GM19099 (cell line): ENCODE results near the gene NFIX.

ENCODE experiments used
- POLR2A ChIP-seq: IDR thresholded peaks from 3 replicates; pipeline ENCODE4 v1.6.1; 2011; ENCODE audit warnings: low read depth; ENCODE audit not compliant: insufficient read length; ENCODE audit errors: extremely low read depth

NFIX gene

GRCh38 chr19:13010038-13010991, 15.0 kb downstream of the NFIX start:
- TF ChIP-seq POLR2A: no peak

DNA sequence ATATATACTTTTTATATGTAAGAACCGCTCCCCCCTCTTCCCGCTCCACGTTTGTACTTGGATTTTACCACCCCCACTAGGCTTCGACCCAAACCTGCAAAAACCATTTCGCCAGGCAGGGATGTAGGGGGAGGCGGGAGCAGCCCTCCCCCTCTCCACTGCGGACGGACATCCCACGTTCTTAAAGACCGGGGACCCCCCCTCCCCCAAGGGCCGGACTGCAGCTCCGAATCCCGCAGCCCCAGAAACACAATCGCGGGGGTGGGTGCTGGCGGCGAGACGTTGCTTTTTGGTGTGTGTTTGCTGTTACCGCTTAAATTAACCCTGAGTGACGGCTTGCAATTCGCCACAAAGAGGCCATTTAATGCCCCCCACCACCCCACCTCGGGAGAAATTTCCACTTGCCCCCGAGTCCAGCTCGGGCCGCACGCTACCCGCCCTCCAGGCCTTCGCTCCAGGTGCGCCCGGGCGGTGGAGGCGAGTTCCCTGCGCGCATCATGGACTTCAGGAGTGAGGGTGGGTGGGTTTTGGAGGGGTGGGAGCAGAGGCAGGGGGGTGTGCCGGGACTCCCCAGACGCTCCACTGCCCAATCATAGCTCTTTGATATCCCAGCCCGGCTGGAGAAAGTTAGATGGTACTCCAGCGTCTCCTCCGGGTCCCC, 15.8 kb downstream of the NFIX start:
- TF ChIP-seq POLR2A: no peak

DNA sequence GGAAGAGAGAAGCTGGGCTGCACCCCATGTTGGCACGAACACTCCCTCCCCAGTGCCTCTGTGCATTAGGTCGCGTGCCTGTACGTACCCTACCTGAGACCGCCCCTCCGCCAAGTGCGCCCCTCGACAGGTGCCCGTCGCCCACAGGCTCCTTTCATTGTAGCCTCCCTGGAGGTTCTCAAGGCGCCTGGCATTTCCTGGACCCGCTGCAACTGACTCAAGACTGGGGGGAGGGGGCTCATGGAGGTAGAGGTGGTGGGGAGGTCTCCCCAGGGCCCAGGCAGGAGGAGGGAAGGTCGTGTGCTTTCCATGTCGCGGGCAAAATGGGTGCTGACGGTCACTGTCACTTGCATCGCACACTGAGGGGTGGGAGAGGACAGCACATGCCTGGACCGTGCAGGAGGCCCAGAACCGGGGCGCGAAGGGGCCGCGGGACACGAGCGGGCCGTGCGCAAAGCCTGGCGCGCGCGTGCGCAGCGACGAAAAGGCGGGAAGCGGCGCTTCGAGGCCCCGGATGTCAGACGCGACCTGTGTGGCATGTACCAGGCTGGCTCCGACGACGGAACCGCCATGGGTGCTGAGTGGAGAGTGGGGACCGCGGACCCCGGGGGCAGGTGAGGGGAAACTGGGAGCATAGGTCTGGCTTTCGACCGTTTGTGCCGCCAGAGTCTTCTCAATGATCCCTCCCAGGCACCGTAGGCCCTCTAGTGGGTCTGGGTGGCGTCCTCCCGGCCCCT, 16.5 kb downstream of the NFIX start:
- TF ChIP-seq POLR2A: no peak

GRCh38 chr19:13012390-13012689, 17.1 kb downstream of the NFIX start:
- no peak for TF ChIP-seq POLR2A

DNA sequence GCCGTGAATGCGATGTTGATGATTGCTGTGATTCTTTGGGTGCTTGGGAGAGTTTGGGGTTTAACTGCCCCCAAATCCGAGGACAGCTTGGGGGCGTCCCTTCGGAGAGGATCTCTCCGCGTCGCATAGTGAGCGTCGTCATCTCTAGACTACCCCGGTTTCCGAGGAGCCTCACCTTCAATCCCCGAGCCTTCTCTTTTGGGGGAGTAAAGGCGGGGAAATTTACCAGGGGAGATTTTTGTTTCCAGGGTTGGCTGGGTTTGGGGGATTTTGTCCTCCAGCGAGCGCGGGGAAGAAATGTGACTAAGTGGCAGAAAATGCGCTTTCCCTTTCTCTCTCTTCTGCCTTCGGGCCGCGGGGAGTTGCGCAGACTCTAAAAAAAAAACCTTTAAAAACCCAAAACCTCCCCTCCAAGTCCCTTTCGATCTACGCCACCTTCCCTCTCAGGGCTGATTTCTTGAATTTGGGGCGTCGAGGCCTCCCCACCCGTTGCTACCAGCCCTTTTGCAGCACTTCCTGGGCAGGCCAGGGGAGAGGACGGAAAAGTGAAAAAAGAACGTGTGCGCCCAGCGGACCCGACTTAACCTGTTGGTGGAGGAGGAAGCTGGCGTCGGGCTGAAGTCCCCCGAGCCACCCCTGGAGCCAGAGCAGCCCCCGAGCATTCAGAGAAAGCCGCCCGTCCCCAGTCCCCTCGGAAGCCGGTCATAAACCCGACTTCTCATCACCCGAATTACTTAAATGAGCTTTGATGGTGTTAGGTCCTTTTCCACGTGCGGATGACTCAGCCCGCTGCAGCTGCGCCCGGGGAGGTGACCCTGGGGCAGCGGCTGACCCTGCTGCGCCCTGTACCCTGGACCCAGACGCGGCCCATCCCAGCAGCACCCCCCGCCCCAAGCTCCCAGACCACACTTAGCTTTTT, 17.7 kb downstream of the NFIX start:
- no peak for TF ChIP-seq POLR2A

DNA sequence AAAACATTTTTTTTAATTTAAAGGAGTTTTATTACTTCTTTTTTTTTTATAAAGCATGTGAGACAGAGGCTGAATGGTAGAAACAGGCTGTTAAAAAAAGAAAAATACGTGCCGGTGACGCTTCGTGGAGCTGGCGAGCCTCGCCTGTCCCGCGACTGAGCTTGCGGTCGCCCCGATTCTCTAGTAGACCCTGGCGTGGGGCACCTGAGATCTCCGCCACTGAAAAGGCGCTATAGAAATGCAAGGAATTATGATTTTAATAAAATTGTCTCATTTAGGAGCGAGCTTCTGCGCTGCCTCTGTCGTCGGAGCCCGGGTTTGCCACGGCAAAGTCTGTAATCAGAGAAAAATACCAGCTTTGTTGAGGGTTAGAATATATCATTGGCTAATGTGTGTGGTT, 18.4 kb downstream of the NFIX start:
- TF ChIP-seq POLR2A: no peak

DNA sequence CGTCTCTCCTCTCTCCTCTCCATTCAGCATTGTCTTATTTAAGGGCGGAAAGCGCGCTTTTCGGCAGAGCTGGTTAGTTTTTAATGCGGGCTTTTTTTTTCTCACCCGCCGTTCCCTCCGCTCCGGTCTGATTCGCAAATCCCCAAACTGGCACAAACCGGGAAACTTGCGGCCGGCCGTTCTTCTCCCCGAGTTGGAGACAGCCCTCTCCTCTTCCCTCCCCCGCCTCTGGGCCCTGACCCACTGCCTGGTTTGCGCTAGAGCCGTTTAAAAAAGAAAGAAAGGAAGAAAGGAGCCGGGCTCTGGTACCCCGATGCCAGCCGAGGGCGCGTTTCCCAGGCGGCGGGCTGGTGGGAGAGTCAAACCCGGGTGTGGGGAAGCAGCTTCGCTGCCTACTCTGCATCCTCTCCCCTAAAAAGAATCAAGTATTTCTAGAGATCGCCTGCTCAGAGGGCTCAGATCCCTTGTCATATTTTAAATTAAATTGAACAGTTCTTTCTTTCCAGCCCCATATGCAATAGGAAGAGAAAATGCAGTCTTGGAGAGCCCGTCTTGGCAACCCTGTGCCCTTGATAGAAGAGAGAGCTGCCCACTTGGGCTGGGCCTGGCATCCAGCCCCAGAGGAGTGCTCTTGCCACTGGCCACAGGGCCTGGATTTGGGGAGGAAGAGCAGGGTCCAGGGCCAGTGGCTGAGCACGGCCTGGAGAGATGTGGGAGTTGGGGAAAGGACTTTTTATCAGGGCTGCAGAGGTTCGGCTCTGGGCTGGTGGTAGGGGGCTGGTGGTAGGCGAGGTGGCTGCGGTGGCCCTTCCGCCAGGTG, 19.0 kb downstream of the NFIX start:
- TF ChIP-seq POLR2A: no peak

GRCh38 chr19:13014921-13015280, 19.6 kb downstream of the NFIX start:
- no peak for TF ChIP-seq POLR2A

DNA sequence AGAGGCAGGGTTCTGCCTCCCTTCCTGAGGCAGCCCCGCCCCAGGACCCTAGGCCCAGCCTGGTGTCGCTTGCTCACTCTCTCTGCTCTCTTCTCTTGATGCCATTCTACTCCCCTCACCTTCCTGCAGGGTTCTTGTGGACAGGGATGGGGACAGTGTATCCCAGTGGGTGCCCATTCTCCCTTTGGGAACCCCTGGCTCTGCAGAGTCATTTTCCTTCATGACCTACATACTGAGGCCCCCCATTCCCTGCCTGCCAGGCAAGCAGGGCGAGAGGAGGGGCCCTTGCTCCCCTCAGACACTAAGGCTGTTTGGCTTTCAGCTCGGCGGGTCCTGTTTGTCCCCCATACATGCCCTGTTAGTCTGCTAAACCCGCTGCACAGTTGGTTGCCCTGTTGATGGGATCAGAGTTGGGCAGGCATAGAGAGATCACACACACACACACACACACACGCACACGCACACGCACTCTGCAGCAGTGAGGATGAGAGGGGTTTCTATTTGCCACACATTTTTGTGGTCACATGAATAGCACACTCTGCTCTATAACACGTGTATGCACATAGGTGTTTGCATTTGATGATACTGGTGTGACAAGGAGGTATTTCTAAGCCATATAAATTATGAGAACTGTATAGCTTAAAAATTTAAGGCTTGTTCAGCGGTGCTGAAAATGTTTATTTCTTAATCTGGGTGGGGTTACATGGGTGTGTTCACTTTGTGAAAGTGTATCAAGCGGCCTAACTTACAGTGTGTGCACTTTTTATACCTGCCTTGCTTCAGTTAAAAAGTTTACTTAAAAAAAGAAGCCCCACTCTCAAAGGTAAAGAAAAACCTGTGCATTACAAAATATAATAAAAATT, 20.3 kb downstream of the NFIX start:
- TF ChIP-seq POLR2A: no peak

DNA sequence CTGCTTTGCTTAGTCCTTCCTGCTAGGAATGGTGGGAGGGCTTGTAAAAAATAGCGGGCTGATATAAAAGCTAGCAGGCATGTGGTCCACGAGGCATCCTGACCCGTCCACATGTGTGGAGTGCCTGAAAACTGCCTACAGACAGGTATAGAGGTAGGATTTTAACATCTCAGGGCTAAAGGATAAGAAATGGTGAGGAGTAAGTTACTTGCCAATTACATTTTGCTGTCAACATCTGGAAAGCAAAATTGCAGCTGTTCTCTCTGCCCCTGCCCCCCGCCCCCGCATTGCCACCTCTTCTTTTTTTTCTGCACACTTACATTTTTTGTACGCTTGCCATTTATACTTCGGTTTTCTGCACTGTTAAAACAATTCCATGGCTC, 21.0 kb downstream of the NFIX start:
- TF ChIP-seq POLR2A: no peak

DNA sequence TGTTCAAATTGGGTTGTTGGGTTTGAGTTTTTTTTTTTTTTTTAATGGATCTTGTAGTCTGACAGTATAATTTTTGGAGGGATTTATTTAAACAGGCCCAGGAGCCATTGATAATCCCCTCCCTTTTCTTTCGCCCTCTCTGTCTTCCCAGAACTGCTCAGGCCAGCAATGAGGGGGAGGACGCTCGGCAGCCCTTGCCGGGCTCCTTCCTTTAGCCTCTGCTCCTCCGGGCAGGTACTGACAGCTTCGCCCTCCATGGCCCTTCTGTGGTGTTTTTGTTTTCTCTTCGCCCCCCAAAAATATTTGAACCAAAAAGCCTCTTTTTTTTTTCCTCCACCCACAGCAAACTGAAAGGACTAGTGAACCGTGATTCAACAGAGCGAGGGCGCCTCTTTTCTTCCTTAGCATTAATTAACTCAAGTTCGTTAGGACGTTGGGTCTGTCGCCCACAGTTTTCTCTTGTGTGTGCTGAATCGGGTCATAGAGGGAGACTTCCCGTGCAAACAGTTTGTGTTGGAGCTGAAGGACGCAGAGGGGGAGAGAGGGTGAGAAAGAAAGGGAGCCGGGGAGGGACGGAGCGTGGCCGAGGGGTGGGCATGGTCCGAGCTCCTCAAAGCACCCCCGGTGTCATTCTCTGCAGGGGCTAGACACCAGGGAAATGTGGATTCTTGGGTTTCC, 21.5 kb downstream of the NFIX start:
- no peak for TF ChIP-seq POLR2A

DNA sequence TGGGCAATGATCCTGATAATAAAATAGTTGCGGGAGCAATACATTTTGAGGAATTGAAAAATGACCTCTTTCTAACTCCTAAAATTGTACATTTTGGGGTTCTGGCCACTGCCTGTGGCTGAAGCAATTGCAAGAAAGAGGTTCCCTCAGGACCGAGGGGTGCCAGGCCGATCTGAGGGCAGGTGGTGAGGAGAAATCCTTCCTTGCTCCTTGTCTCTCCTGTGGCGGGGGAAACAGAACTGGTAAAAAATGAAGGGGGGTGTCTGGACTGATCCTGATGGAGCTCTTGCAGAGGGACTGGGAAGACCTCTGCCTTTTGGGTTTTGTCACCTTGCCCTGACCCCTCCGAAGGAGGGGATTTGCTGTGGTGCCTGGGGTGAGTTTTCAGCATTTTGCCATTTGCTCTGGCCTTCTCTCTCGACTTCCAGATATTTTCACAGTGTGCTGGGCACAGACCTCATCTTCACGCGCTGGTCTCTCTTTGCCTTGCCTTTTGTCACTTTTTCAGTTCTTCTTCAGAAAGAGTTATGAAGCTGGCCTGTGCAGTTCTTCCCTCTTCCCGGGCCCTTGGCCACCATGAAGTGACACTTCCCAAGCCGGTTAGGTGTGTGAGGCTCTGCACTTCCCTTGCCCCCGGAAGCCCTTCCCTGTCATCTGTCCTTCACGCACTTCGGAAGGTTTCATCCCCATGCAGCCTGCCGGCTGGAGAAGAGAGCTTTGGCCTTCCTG, 22.2 kb downstream of the NFIX start:
- TF ChIP-seq POLR2A: no peak
